ENCODE data around the gene FGD6. TPM values are rescaled to one million over a fixed set of nuclear protein-coding genes. Genes with fewer than 3 reads are reported as not detected.
"Not testable (repeated sequence)": the region's sequence is repeated elsewhere in the genome, so short reads cannot be mapped to it uniquely, and the experiment has no call there.

The FGD6 gene
- 6.6 and 8.1 TPM in 2 replicates for total RNA-seq (2014; rRNA removed; shearing (Covaris generic))

- DNase-seq (ENCODE audit: low spot score), result peak; percentile 99
Observed at GRCh38 chr12:95217377-95218149, at the start of gene FGD6, which contains the start of gene VEZT. TSS of gene FGD6 (minus strand) at chr12:95217467. CDS start at chr12:95217240, 227 bp downstream. TSS of gene VEZT (plus strand) at chr12:95217807. CDS start at chr12:95217851, 44 bp downstream.

GRCh38 chr12:95266254-95266653 lies 49.0 kb upstream of the FGD6 start:
- DNase-seq (ENCODE audit: low spot score), result no peak

GRCh38 chr12:95265765-95266164 lies 48.5 kb upstream of the FGD6 start:
- DNase-seq (ENCODE audit: low spot score), result no peak

GRCh38 chr12:95262808-95263207 lies 45.5 kb upstream of the FGD6 start:
- no peak for DNase-seq (ENCODE audit: low spot score)

DNA sequence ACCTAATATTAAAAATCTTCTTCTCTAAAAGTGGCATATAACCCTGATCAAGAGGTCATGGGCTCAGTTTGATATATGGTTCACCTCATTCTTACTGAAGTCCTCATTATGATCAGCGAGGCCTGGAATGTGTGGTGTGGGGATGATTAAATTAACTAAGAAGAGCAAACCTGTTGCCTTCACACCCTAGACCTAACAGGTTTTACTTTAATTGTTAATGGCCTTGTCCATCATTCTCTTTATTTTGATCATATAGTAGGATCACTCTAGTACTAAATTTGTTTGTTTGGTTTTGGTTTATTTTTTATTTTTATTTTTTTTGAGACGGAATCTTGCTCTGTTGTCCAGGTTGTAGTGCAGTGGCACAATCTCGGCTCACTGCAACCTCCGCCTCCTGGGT lies 43.8 kb upstream of the FGD6 start:
- DNase-seq (ENCODE audit: low spot score), result no peak

- DNase-seq (ENCODE audit: low spot score), result no peak
Observed at GRCh38 chr12:95259368-95259767, 42.1 kb upstream of the FGD6 start.

DNA sequence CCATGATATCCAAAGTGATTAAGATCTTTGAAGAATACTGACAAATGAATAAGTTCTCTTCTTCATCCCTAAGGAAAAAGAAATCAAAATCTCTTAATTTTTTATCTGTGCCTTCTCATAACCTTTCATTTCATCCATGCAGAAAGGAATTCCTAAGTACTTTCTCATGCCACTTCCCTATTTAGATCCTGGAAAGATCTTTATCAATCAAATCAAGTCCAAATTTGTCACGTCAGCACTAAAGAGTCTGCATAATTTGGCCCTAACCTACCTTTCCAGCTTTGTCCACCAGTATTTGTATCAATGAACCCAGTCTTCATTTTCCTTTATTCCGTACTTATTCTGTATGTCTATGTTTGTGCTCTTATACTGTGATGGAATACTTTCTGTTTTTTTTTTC lies 41.5 kb upstream of the FGD6 start:
- DNase-seq (ENCODE audit: low spot score), result no peak

GRCh38 chr12:95258151-95258550 lies 40.9 kb upstream of the FGD6 start:
- no peak for DNase-seq (ENCODE audit: low spot score)

- no peak for DNase-seq (ENCODE audit: low spot score)
Observed at GRCh38 chr12:95257541-95257940, 40.3 kb upstream of the FGD6 start.

- no peak for DNase-seq (ENCODE audit: low spot score)
Observed at GRCh38 chr12:95253386-95253785, 36.1 kb upstream of the FGD6 start.

DNA sequence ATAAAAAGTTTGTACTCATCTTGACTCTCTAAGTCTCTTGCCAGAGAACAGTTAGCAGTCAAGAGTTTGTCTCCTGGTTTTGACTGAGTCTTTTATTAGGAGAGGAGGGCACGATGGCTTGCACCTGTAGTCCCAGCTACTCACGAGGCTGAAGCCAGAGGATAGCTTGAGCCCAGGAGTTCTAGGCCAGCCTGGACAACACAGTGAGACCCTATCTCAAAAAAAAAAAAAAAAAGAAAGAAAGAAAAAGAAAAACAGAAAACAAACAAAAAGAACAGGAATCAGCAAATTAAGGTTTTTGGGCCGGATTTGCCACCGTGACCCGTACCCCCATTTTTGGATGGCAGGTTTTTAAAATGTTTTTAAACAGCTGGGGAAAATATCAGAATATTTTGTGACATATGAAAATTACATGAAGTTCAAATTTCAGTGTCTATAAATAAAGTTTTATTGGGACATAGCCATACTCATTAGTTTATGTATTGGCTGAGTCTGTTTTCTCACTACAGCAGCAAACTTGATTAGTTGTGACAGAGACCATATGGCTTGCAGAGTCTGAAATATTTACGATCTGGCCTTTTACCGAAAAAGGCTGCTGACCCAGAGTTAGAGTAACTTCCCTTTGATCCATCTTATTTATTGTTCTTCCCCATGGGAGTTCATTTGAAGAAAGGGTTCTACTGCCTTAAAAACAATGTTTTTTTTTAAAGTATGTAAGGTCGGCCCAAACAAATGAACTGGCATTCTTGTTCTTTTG lies 31.5 kb upstream of the FGD6 start:
- no peak for DNase-seq (ENCODE audit: low spot score)

DNA sequence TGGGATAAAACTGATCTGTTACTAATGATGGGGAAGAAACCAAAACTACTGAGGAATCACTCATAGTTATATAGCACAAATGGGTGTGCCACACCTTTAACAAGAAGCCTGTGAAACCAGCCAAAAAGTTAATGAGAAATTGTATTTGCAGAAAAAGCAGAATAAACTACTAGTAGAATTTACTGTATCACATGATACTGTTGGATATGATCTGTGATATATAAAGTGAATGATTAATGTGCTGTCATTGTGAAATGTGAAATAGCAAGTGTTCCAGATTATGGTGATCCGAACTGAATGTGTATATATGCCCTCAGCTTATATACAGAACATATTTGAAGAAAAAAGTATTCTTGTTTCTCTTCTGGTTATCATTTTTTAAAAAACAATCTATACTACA lies 30.8 kb upstream of the FGD6 start:
- DNase-seq (ENCODE audit: low spot score), result no peak

DNA sequence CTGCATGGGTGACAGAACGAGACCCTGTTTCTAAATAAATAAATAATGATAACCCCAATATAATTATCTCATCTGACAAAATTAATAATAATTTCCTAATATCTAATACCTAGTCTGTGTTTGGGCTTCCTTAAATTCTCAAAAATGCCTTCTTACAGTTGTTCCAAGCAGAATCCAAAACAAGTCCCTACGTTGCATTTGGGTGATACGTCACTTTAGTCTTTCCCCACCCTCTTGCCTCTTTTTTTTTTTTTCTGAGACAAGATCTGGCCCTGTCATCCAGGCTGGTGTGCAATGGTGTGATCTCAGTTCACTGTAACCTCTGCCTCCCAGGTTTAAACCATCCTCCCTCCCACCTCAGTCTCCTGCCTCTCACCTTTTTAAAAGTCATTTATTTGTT lies 27.1 kb upstream of the FGD6 start:
- no peak for DNase-seq (ENCODE audit: low spot score)

DNA sequence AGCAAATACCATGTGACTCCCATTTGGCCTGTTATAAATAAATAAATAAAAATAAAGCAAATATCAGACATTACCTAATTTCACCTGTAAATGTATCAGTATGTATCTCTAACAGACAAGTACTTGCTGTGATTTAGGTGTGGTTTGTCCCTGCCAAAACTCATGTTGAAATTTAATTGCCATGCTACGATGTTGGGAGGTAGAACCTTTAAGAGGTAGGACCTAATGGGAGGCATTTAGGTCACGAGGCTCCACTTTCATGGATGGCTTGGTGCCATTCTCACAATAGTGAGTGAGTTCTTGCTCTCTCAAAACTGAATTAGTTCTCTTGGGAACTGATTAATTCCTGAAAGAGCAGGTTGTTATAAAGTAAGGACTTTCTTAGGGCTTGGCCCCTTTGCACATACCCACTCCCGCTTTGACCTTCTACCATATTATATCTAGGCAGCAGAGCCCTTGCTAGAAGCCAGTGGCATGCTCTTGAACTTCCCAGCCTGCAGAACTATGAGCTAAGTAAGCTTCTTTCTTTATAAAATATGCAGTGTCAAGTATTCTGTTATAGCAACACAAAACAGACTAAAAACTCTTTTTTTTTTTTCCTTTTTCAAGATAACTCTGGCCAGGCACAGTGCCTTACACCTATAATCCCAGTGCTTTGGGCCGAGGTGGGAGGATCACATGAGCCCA lies 26.4 kb upstream of the FGD6 start:
- no peak for DNase-seq (ENCODE audit: low spot score)

DNA sequence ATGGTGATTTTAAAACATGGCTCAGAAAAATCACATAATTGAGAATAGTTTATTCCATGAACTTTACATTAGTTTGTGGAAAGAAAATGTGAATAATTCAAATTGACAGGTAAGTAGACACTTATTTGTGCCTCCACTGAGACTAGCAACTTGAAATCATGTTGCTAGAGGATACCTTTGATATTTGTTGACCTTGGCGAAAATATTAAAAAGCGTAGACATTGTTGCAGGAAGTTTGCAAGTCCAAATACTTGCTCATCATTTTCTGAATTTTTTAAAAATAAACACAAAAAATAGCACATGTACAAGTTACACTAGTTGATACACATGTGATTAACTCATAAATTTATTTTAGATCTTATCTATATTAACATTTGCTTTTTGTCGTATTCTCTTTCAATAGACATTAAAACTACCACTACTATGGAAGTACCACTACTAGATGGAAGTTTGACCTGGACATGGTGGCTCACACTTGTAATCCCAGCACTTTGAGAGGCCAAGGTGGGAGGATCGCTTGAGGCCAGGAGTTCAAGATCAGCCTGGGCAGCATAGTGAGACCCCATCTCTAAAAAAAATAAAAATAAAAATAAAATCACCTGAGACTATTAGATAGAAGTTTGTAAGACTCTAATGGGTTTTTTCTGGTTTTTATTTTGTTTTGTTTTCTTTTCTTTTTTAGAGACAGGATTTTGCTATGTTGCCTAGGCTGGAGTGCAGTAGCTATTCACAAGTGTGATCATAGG lies 24.7 kb upstream of the FGD6 start:
- DNase-seq (ENCODE audit: low spot score), result no peak

- not testable (repeated sequence) for DNase-seq (ENCODE audit: low spot score)
Observed at GRCh38 chr12:95241138-95241537, 23.9 kb upstream of the FGD6 start.

GRCh38 chr12:95240556-95240955 lies 23.3 kb upstream of the FGD6 start:
- no peak for DNase-seq (ENCODE audit: low spot score)

GRCh38 chr12:95239835-95240234 lies 22.6 kb upstream of the FGD6 start:
- DNase-seq (ENCODE audit: low spot score), result not testable (repeated sequence)

DNA sequence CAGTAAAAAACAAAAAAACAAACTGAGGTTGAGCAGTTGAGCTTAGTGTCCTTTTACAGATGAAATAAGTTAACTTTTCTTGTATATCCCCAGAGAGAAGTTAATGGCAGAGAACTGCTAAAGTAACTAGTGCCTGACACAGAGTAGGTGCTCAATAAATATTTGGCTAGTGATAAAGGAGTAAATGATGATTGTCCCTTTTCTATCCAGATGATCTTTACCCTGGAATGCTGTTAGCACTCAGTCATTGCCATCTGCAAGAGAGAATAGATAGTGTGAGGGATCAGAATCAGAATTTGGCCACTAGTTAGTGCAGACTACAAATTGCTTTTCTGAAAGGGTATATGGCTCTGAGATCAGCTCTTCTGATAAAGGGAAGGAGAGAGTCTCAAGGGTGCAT lies 21.9 kb upstream of the FGD6 start:
- DNase-seq (ENCODE audit: low spot score), result no peak

DNA sequence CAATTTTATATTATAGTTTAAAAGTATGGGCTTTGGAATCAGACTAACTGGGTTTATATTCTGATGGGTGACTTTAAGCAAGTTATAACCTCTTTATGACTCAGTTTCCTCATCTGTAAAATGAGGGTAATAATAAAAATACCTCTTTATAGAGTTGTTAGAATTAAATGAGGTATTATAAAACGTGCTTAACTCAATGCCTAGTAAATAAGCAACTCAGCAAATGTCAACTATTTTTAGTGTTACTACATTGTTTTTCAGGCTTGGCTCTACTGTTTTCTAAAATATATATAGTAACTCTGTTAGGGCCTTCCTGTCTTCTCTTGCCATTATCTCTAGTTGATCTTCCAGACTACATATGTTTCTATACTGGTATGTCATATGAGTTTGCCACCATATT lies 20.9 kb upstream of the FGD6 start:
- no peak for DNase-seq (ENCODE audit: low spot score)

DNA sequence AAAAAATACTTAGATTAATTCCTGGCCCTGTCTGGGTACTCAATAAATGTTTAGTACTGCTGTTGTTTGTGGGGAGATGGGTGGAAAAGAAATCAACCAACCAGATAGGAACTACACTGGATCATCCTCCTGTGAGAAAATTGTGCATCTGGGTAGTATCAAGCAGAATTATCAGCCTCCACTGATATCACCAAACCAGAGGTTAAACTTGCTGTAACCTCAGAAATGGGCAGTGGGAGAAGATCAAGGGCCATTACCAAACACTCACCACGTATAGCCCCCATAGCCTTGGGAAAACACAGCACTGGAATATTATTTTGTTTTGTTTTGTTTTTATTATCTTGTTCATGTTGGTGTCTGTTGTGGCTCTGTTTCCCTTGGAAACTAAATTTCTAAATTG lies 20.0 kb upstream of the FGD6 start:
- no peak for DNase-seq (ENCODE audit: low spot score)

DNA sequence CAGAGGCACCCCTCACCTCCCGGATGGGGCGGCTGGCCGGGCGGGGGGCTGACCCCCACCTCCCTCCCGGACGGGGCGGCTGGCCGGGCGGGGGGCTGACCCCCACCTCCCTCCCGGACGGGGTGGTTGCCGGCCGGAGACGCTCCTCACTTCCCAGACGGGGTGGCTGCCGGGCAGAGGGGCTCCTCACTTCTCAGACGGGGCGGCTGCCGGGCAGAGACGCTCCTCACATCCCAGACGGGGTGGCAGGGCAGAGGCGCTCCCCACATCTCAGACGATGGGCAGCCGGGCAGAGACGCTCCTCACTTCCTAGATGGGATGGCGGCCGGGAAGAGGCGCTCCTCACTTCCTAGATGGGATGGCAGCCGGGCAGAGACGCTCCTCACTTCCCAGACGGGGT lies 18.4 kb upstream of the FGD6 start:
- DNase-seq (ENCODE audit: low spot score), result not testable (repeated sequence)
